Measurements from ENCODE around the gene CCDC60. TPM values are rescaled to one million over a fixed set of nuclear protein-coding genes. Genes with fewer than 3 reads are reported as not detected.

CCDC60 gene
- total RNA-seq, 6 donors from 2014 or later, result 0.76 to 12.5 (median 2.3) TPM; not detected in 1

- no peaks in the 10 kb centered on the region for H3K36me3 ChIP-seq
- no peak overlapping the region for H3K27ac ChIP-seq
- TF ChIP-seq POLR2A (IDR thresholded peaks at IDR 0.05) (no peak), POLR2AphosphoS5 (IDR thresholded peaks at IDR 0.05) (no peak)
- H3K4me1 ChIP-seq, result no peaks in the 10 kb centered on the region
- no peak overlapping the region for H3K4me3 ChIP-seq
- WGBS, 2 donors, result 57% methylated on average over 2 of the region's 2 CpGs
- ATAC-seq (ENCODE audit: low FRiP score in 2 of 2) (no peak), DNase-seq (no peak)
- no peaks in the 10 kb centered on the region for H3K9me3 ChIP-seq
- H3K27me3 ChIP-seq, result no peaks in the 10 kb centered on the region
Measured at GRCh38 chr12:119406308-119406707, 71.8 kb downstream of the CCDC60 start.

GRCh38 chr12:119406811-119407210, 72.3 kb downstream of the CCDC60 start:
- no peak for DNase-seq
- no peaks in the 10 kb centered on the region for H3K27me3 ChIP-seq
- no peaks in the 10 kb centered on the region for H3K4me1 ChIP-seq
- H3K36me3 ChIP-seq, result no peaks in the 10 kb centered on the region
- no peak overlapping the region for H3K4me3 ChIP-seq
- ATAC-seq (ENCODE audit: low FRiP score in 2 of 2), result no peak
- no peaks in the 10 kb centered on the region for H3K9me3 ChIP-seq
- WGBS, 2 donors, result 81 to 86% methylated on average over 4 of the region's 4 CpGs
- no peak overlapping the region for H3K27ac ChIP-seq
- TF ChIP-seq CTCF (IDR thresholded peaks at IDR 0.05), result no peak
- TF ChIP-seq EP300 (IDR thresholded peaks at IDR 0.05), result no peak
- TF ChIP-seq POLR2AphosphoS5 (IDR thresholded peaks at IDR 0.05), result no peak
- no peak for TF ChIP-seq POLR2A (IDR thresholded peaks at IDR 0.05)

GRCh38 chr12:119409043-119409442, 74.5 kb downstream of the CCDC60 start:
- Histone ChIP-seq H3K4me3 (no peak overlapping the region), H3K4me1 (peaks cover 3 to 17% (median 10%) of the 10 kb centered on the region in 4 donors), H3K36me3 (no peaks in the 10 kb centered on the region), H3K27me3 (peaks cover 0 to 4% (median 0%) of the 10 kb centered on the region in 4 donors), H3K27ac (no peak overlapping the region), H3K9me3 (no peaks in the 10 kb centered on the region)
- no peak for TF ChIP-seq POLR2AphosphoS5 (IDR thresholded peaks at IDR 0.05)
- TF ChIP-seq POLR2A (IDR thresholded peaks at IDR 0.05), result no peak
- no peak for TF ChIP-seq EP300 (IDR thresholded peaks at IDR 0.05)
- no peak for TF ChIP-seq CTCF (IDR thresholded peaks at IDR 0.05)
- 70 to 78% methylated on average over 4 of the region's 4 CpGs for WGBS, 2 donors
- no peak for ATAC-seq (ENCODE audit: low FRiP score in 2 of 2)
- no peak for DNase-seq

GRCh38 chr12:119410396-119410795, 75.9 kb downstream of the CCDC60 start:
- ATAC-seq (ENCODE audit: low FRiP score in 2 of 2), result peak in 1 of 2 donors; percentile 17
- Histone ChIP-seq H3K36me3 (no peaks in the 10 kb centered on the region), H3K4me1 (peaks cover 3 to 17% (median 10%) of the 10 kb centered on the region in 4 donors), H3K9me3 (no peaks in the 10 kb centered on the region), H3K27me3 (peaks cover 0 to 4% (median 0%) of the 10 kb centered on the region in 4 donors), H3K27ac (no peak overlapping the region), H3K4me3 (no peak overlapping the region)
- 67 to 73% methylated on average over 5 of the region's 5 CpGs for WGBS, 2 donors
- TF ChIP-seq EP300 (IDR thresholded peaks at IDR 0.05) (no peak), POLR2A (IDR thresholded peaks at IDR 0.05) (no peak), POLR2AphosphoS5 (IDR thresholded peaks at IDR 0.05) (no peak), CTCF (IDR thresholded peaks at IDR 0.05) (no peak)
- no peak for DNase-seq

- H3K27me3 ChIP-seq, result peaks cover 0 to 4% (median 0%) of the 10 kb centered on the region in 4 donors
- no peak overlapping the region for H3K27ac ChIP-seq
- no peaks in the 10 kb centered on the region for H3K36me3 ChIP-seq
- no peaks in the 10 kb centered on the region for H3K9me3 ChIP-seq
- DNase-seq, result no peak
- TF ChIP-seq EP300 (IDR thresholded peaks at IDR 0.05) (no peak), POLR2A (IDR thresholded peaks at IDR 0.05) (no peak), CTCF (IDR thresholded peaks at IDR 0.05) (no peak), POLR2AphosphoS5 (IDR thresholded peaks at IDR 0.05) (no peak)
- no peak for ATAC-seq (ENCODE audit: low FRiP score in 2 of 2)
- H3K4me1 ChIP-seq, result peaks cover 3 to 21% (median 10%) of the 10 kb centered on the region in 4 donors
- peak overlapping the region in 1 of 4 donors; percentile 19 for H3K4me3 ChIP-seq
- 29 to 33% methylated on average over 4 of the region's 4 CpGs for WGBS, 2 donors
Measured at GRCh38 chr12:119412306-119412705, 77.8 kb downstream of the CCDC60 start.
